Parathyroid adenoma (tissue), 2 donors: ENCODE results near the gene PTCD1.

Experiments
- H2AFZ ChIP-seq: fragments of 300-600 bp; sonication (generic); one replicate; pipeline ENCODE4 v1.7.0; 2017; ENCODE audit warnings: antibody characterized with exemption, mild to moderate bottlenecking
- H3K27ac ChIP-seq: fragments of 300-600 bp; sonication (generic); one replicate; pipeline ENCODE4 v1.7.0; 2017
- H3K27me3 ChIP-seq: fragments of 300-600 bp; sonication (generic); one replicate; pipeline ENCODE4 v1.7.0; 2017; ENCODE audit warnings: low read length; ENCODE audit not compliant: control insufficient read depth, insufficient read depth
- H3K36me3 ChIP-seq: fragments of 300-600 bp; sonication (generic); one replicate; pipeline ENCODE4 v1.7.0; 2017; ENCODE audit warnings: low read length; ENCODE audit not compliant: control insufficient read depth, insufficient read depth
- H3K4me1 ChIP-seq: fragments of 300-600 bp; sonication (generic); one replicate; pipeline ENCODE4 v1.7.0; 2017; ENCODE audit warnings: control low read depth
- H3K4me2 ChIP-seq: fragments of 300-600 bp; sonication (generic); one replicate; pipeline ENCODE4 v1.7.0; 2017; ENCODE audit warnings: low read length
- H3K4me3 ChIP-seq: fragments of 300-600 bp; sonication (generic); one replicate; pipeline ENCODE4 v1.7.0; 2017; ENCODE audit warnings: low read depth, low read length
- H3K79me2 ChIP-seq: fragments of 300-600 bp; sonication (generic); one replicate; pipeline ENCODE4 v1.7.0; 2017; ENCODE audit warnings: control low read depth
- H3K9ac ChIP-seq: fragments of 300-600 bp; sonication (generic); one replicate; pipeline ENCODE4 v1.7.0; 2017; ENCODE audit warnings: mild to moderate bottlenecking
- H3K9me3 ChIP-seq: fragments of 300-600 bp; sonication (generic); one replicate; pipeline ENCODE4 v1.7.0; 2017; ENCODE audit warnings: low read length; ENCODE audit not compliant: control insufficient read depth
- CTCF ChIP-seq: fragments of 300-600 bp; sonication (generic); IDR thresholded peaks from one replicate; pipeline ENCODE4 v1.7.0; 2017; ENCODE audit warnings: antibody characterized with exemption, mild to moderate bottlenecking
- donor health status: primary hyperparathyroidism.

Gene PTCD1

GRCh38 chr7:99374111-99375064 lies 64.2 kb downstream of the PTCD1 start, which contains the start of gene ARPC1B:
ARPC1B (plus strand) TSS chr7:99374730; CDS start chr7:99385715, 10,985 bp downstream.
- no peak for TF ChIP-seq CTCF
- Histone ChIP-seq H3K4me1 (peaks cover 5% of the 10 kb centered on the region), H3K4me2 (peak within 1 kb of the TSS; percentile 63)

GRCh38 chr7:99373091-99374066 lies 65.2 kb downstream of the PTCD1 start:
- no peaks in the 10 kb centered on the region for H3K27me3 ChIP-seq
- H3K4me1 ChIP-seq, result peaks cover 5% of the 10 kb centered on the region
- TF ChIP-seq CTCF, result no peak
- H3K9ac ChIP-seq, result no peak overlapping the region
- peak overlapping the region; percentile 62 for H3K4me3 ChIP-seq
- H2AFZ ChIP-seq, result peak overlapping the region; percentile 48
- no peaks in the 10 kb centered on the region for H3K79me2 ChIP-seq
- peak overlapping the region; percentile 63 for H3K4me2 ChIP-seq
- no peaks in the 10 kb centered on the region for H3K36me3 ChIP-seq
- H3K9me3 ChIP-seq, result no peaks in the 10 kb centered on the region
- H3K27ac ChIP-seq, result peak overlapping the region; percentile 64

More at GRCh38 chr7:99374111-99375064, 64.2 kb downstream of the PTCD1 start, which contains the start of gene ARPC1B:
- Histone ChIP-seq H3K79me2 (no peaks in the 10 kb centered on the region), H3K27ac (peak within 1 kb of the TSS; percentile 64), H2AFZ (peak within 1 kb of the TSS; percentile 94), H3K4me3 (peak within 1 kb of the TSS; percentile 62), H3K9me3 (no peaks in the 10 kb centered on the region), H3K27me3 (no peaks in the 10 kb centered on the region), H3K36me3 (no peaks in the 10 kb centered on the region), H3K9ac (no peak within 1 kb of the TSS)

- H3K4me3 ChIP-seq, result no peak overlapping the region
- H3K36me3 ChIP-seq, result no peaks in the 10 kb centered on the region
- TF ChIP-seq CTCF, result no peak
- H3K9ac ChIP-seq, result no peak overlapping the region
- no peaks in the 10 kb centered on the region for H3K9me3 ChIP-seq
- peak overlapping the region; percentile 60 for H3K4me2 ChIP-seq
- no peaks in the 10 kb centered on the region for H3K27me3 ChIP-seq
- H3K79me2 ChIP-seq, result no peaks in the 10 kb centered on the region
- H3K27ac ChIP-seq, result no peak overlapping the region
- peak overlapping the region; percentile 48 for H2AFZ ChIP-seq
- peaks cover 5% of the 10 kb centered on the region for H3K4me1 ChIP-seq
Measured at GRCh38 chr7:99372275-99373090, 66.1 kb downstream of the PTCD1 start.

- Histone ChIP-seq H3K27ac (no peak overlapping the region), H3K4me3 (no peak overlapping the region), H3K9ac (no peak overlapping the region), H3K36me3 (no peaks in the 10 kb centered on the region), H3K27me3 (no peaks in the 10 kb centered on the region), H2AFZ (no peak overlapping the region), H3K79me2 (no peaks in the 10 kb centered on the region), H3K4me2 (no peak overlapping the region), H3K9me3 (no peaks in the 10 kb centered on the region), H3K4me1 (peaks cover 5% of the 10 kb centered on the region)
- no peak for TF ChIP-seq CTCF
Measured at GRCh38 chr7:99371376-99371920, 67.2 kb downstream of the PTCD1 start.
